H1 (cell line): Measurements from ENCODE around the gene IRF9. TPM values are rescaled to one million over a fixed set of nuclear protein-coding genes. Genes with fewer than 3 reads are reported as not detected.

ENCODE experiments used
- CTCF ChIA-PET: fragments of 300-600 bp; sonication (Branson Sonifier 250); formaldehyde crosslinking; loops from one replicate; lab custom pipeline; 2021; ENCODE audit not compliant: partially characterized antibody; lab: Charles Lee
- POLR2A ChIA-PET: fragments of 300-600 bp; sonication (Branson Sonifier 250); formaldehyde crosslinking; loops from one replicate; lab custom pipeline; 2021; ENCODE audit warnings: inconsistent platforms; ENCODE audit not compliant: partially characterized antibody; lab: Charles Lee
- DNase-seq, 2 experiments: peaks; one replicate each; pipeline versions ENCODE4 v3.0.0 to v3.0.0-alpha.2; 2010 to 2022; ENCODE audit warnings: low spot score in 2 of 2, low read depth in 1 of 2, mixed read lengths in 1 of 2
- FAIRE-seq: peaks from 2 replicates; lab custom pipeline; 2011; peaks lifted over from hg19 to GRCh38; lab: Jason Lieb, UNC
- H2AFZ ChIP-seq: 2 replicates; pipeline ENCODE4 v1.8.1; 2012; ENCODE audit warnings: low read length, inconsistent platforms
- H2AK5ac ChIP-seq: 2 replicates; pipeline ENCODE4 v1.6.1; 2013; ENCODE audit warnings: low read depth, low read length
- H2BK120ac ChIP-seq: replicated peaks from 2 replicates; pipeline ENCODE3; 2013; ENCODE audit warnings: low read depth, low read length, inconsistent platforms
- H2BK12ac ChIP-seq: 2 replicates; pipeline ENCODE4 v1.6.1; 2013; ENCODE audit warnings: low read depth, low read length
- H2BK15ac ChIP-seq: 2 replicates; pipeline ENCODE4 v1.6.1; 2013; ENCODE audit warnings: low read length
- H2BK20ac ChIP-seq: 2 replicates; pipeline ENCODE4 v1.6.1; 2013; ENCODE audit warnings: low read length
- H2BK5ac ChIP-seq: 2 replicates; pipeline ENCODE4 v1.6.1; 2013; ENCODE audit warnings: low read depth, low read length
- H3K14ac ChIP-seq: 2 replicates; pipeline ENCODE4 v1.6.1; 2013; ENCODE audit warnings: inconsistent platforms; ENCODE audit not compliant: insufficient read length
- H3K18ac ChIP-seq: 2 replicates; pipeline ENCODE4 v1.6.1; 2013; ENCODE audit warnings: low read length; ENCODE audit errors: extremely low read depth
- H3K23ac ChIP-seq: 2 replicates; pipeline ENCODE4 v1.6.1; 2013; ENCODE audit warnings: inconsistent platforms; ENCODE audit not compliant: insufficient read length
- H3K23me2 ChIP-seq: 2 replicates; pipeline ENCODE4 v1.6.1; 2013; ENCODE audit warnings: low read depth, low read length
- H3K27ac ChIP-seq: 2 replicates; pipeline ENCODE4 v1.6.1; 2011; ENCODE audit warnings: low read depth, low read length, inconsistent platforms
- H3K27me3 ChIP-seq, 4 experiments: replicated peaks in 1 of 4; 1 replicate in 1 of 4; 2 replicates in 3 of 4; pipeline versions ENCODE4 v1.6.1 to v1.8.1; 2011 to 2013; ENCODE audit warnings: low read length in 3 of 4, mild to moderate bottlenecking in 3 of 4, inconsistent platforms in 2 of 4, mixed read lengths in 2 of 4, moderate library complexity in 1 of 4; ENCODE audit not compliant: control insufficient read depth in 3 of 4, insufficient read depth in 3 of 4; ENCODE audit errors: extremely low read depth in 1 of 4
- H3K36me3 ChIP-seq, 4 experiments: 2 replicates each; pipeline versions ENCODE4 v1.6.1 to v1.8.1; 2011 to 2013; ENCODE audit warnings: mild to moderate bottlenecking in 4 of 4, low read length in 3 of 4, moderate library complexity in 2 of 4, control low read depth in 1 of 4, inconsistent platforms in 1 of 4; ENCODE audit not compliant: insufficient read depth in 4 of 4, control insufficient read depth in 2 of 4
- H3K4ac ChIP-seq: replicated peaks from 2 replicates; pipeline ENCODE3; 2013; ENCODE audit warnings: low read length, low read depth, mixed read lengths, inconsistent platforms; ENCODE audit not compliant: insufficient read length
- H3K4me1 ChIP-seq, 4 experiments: replicated peaks in 1 of 4; 1 replicate in 1 of 4; 2 replicates in 3 of 4; pipeline versions ENCODE4 v1.6.1 to v1.8.1; 2011 to 2013; ENCODE audit warnings: low read length in 3 of 4, inconsistent platforms in 2 of 4, mixed read lengths in 1 of 4; ENCODE audit not compliant: insufficient read depth in 4 of 4, control insufficient read depth in 3 of 4
- H3K4me2 ChIP-seq, 2 experiments: 2 replicates each; pipeline versions ENCODE4 v1.6.1 to v1.8.1; 2011 to 2013; ENCODE audit warnings: low read depth in 2 of 2, low read length in 2 of 2, control low read depth in 1 of 2, inconsistent platforms in 1 of 2, mild to moderate bottlenecking in 1 of 2; ENCODE audit not compliant: insufficient read depth in 1 of 2
- H3K4me3 ChIP-seq, 4 experiments: fragments of 200-600, 300-600 bp in 1 of 4; sonication (generic), shearing (Covaris generic), sonication (Bioruptor Twin) in 1 of 4; 2 replicates each; pipeline versions ENCODE4 v1.5.1 to v1.8.1; 2011 to 2016; ENCODE audit warnings: low read length in 4 of 4, low read depth in 3 of 4, control low read depth in 2 of 4, inconsistent platforms in 2 of 4, mild to moderate bottlenecking in 2 of 4, mixed read lengths in 1 of 4, moderate library complexity in 1 of 4; ENCODE audit not compliant: insufficient read depth in 2 of 4; ENCODE audit errors: extremely low read depth in 1 of 4
- H3K56ac ChIP-seq: replicated peaks from 2 replicates; pipeline ENCODE3; 2013; ENCODE audit warnings: low read depth, mild to moderate bottlenecking, mixed read lengths, low read length, inconsistent platforms; ENCODE audit not compliant: insufficient read length
- H3K79me1 ChIP-seq: 2 replicates; pipeline ENCODE4 v1.6.1; 2013; ENCODE audit warnings: low read depth, low read length, control low read depth
- H3K79me2 ChIP-seq, 2 experiments: 2 replicates each; pipeline versions ENCODE4 v1.6.1 to v1.8.1; 2012 to 2013; ENCODE audit warnings: low read length in 2 of 2, mild to moderate bottlenecking in 2 of 2, inconsistent platforms in 1 of 2; ENCODE audit not compliant: insufficient read depth in 2 of 2, control insufficient read depth in 1 of 2
- H3K9ac ChIP-seq, 4 experiments: replicated peaks in 1 of 4; 1 replicate in 1 of 4; 2 replicates in 3 of 4; pipeline versions ENCODE4 v1.6.1 to v1.8.1; 2011 to 2013; ENCODE audit warnings: low read depth in 3 of 4, low read length in 3 of 4, control low read depth in 2 of 4, mild to moderate bottlenecking in 2 of 4, moderate library complexity in 2 of 4, inconsistent platforms in 1 of 4; ENCODE audit errors: extremely low read depth in 1 of 4
- H3K9me3 ChIP-seq, 2 experiments: 2 replicates each; pipeline versions ENCODE4 v1.6.1 to v1.8.1; 2012 to 2013; ENCODE audit warnings: mild to moderate bottlenecking in 2 of 2, moderate library complexity in 2 of 2, control low read depth in 1 of 2, inconsistent platforms in 1 of 2, low read depth in 1 of 2, low read length in 1 of 2, mixed read lengths in 1 of 2; ENCODE audit not compliant: insufficient read depth in 2 of 2
- H4K20me1 ChIP-seq, 2 experiments: replicated peaks in 1 of 2; 2 replicates each; pipeline versions ENCODE3 to v1.8.1; 2011 to 2013; ENCODE audit warnings: inconsistent platforms in 2 of 2, low read length in 2 of 2, mild to moderate bottlenecking in 1 of 2; ENCODE audit not compliant: insufficient read depth in 2 of 2, control insufficient read depth in 1 of 2
- H4K5ac ChIP-seq: 2 replicates; pipeline ENCODE4 v1.6.1; 2013; ENCODE audit warnings: low read length, low read depth, mixed read lengths, inconsistent platforms; ENCODE audit not compliant: insufficient read length
- H4K8ac ChIP-seq: 2 replicates; pipeline ENCODE4 v1.8.0; 2013; ENCODE audit warnings: mild to moderate bottlenecking, moderate library complexity, low read length, inconsistent platforms; ENCODE audit not compliant: insufficient read depth; ENCODE audit errors: extremely low read depth
- H4K91ac ChIP-seq: replicated peaks from 2 replicates; pipeline ENCODE3; 2013; ENCODE audit warnings: low read length, mixed read lengths, inconsistent platforms; ENCODE audit not compliant: insufficient read length
- ASH2L ChIP-seq: fragments of 200-600, 300-600 bp; sonication (generic); IDR thresholded peaks from one replicate; pipeline ENCODE4 v1.7.1; 2017; ENCODE audit warnings: low read length
- ATF3 ChIP-seq: IDR thresholded peaks from 2 replicates; pipeline ENCODE4 v1.6.1; 2011; ENCODE audit warnings: low read depth, mild to moderate bottlenecking, low read length; ENCODE audit not compliant: insufficient read depth
- BACH1 ChIP-seq: IDR thresholded peaks from 2 replicates; pipeline ENCODE4 v1.6.1; 2012; ENCODE audit warnings: low read length, improper control_type of control experiment
- CHD2 ChIP-seq: IDR thresholded peaks from 2 replicates; pipeline ENCODE4 v1.6.1; 2012; ENCODE audit warnings: low read length, improper control_type of control experiment
- CREB1 ChIP-seq: IDR thresholded peaks from 2 replicates; pipeline ENCODE4 v1.6.1; 2012; ENCODE audit warnings: inconsistent platforms
- CTBP2 ChIP-seq: IDR thresholded peaks from 2 replicates; pipeline ENCODE4 v1.7.0; 2011; ENCODE audit warnings: borderline replicate concordance, mild to moderate bottlenecking, moderate library complexity, mixed read lengths, low read length; ENCODE audit not compliant: insufficient read depth, insufficient read length
- KDM5A ChIP-seq: fragments of 200-600 bp; IDR thresholded peaks from 2 replicates; pipeline ENCODE4 v1.7.1; 2012; ENCODE audit warnings: mild to moderate bottlenecking, low read length, inconsistent platforms, mixed read lengths
- POLR2AphosphoS5 ChIP-seq: IDR thresholded peaks from 2 replicates; pipeline ENCODE4 v1.6.1; 2011; ENCODE audit warnings: low read depth, low read length
- SIN3A ChIP-seq, 2 experiments: IDR thresholded peaks in 1 of 2; conservative IDR thresholded peaks in 1 of 2; 2 replicates each; pipeline ENCODE4 v1.6.1; 2011 to 2012; ENCODE audit warnings: low read length in 2 of 2, improper control_type of control experiment in 1 of 2, low read depth in 1 of 2, mild to moderate bottlenecking in 1 of 2
- TAF7 ChIP-seq: optimal IDR thresholded peaks from 2 replicates; pipeline ENCODE3; 2011; ENCODE audit warnings: low read depth, mild to moderate bottlenecking, inconsistent platforms, low read length, moderate library complexity, borderline replicate concordance
- WGBS, 2 experiments: shearing (Covaris generic) in 1 of 2; methylation state at CpG; one replicate each; pipeline versions ENCODE4 v1.1.6 to v1.1.7; 2013 to 2015; ENCODE audit warnings: low lambda C conversion rate in 2 of 2, mixed read lengths in 2 of 2, inconsistent platforms in 1 of 2, low coverage in 1 of 2, missing lambda C conversion rate in 1 of 2; ENCODE audit not compliant: insufficient replicate concordance in 2 of 2, insufficient coverage in 1 of 2, insufficient read length in 1 of 2; ENCODE audit errors: extremely low coverage in 1 of 2, missing lambda C conversion rate in 1 of 2; 5-methylcytosine and 5-hydroxymethylcytosine counted together
- polyA plus RNA-seq, 7 experiments: library from polyadenylated mRNA; depleted of rRNA in 3 of 7; stranded (reverse) in 5 of 7; unstranded in 2 of 7; fragments of >200 nt in 5 of 7; fragments of 200-250 nt in 2 of 7; gene quantifications; 1 replicate in 5 of 7; 2 replicates in 1 of 7; 4 replicates in 1 of 7; pipeline versions ENCODE4 v1.2.1 to v1.2.3, GENCODE V29; 2011 to 2013; ENCODE audit warnings: missing spikeins in 2 of 7, mixed read lengths in 2 of 7
- total RNA-seq: library from RNA; stranded (reverse); fragmentation: NEBNext Ultra II Directional; extraction: Animal tissue kit (Norgen Biotek cat#: 25700); gene quantifications from 2 replicates; pipeline ENCODE4 v1.2.1, GENCODE V29; 2021

IRF9 gene
- total and polyA plus RNA-seq, 2 of the 8 experiments (the other 6 are each of a cell fraction or from before 2014, with no cell fraction given) = 11.4 to 13.2 TPM

- no peak overlapping the region for H2BK5ac ChIP-seq
- peaks cover 0 to 16% of the 10 kb centered on the region in 2 experiments for H4K20me1 ChIP-seq
- peaks cover 0 to 7% (median 4%) of the 10 kb centered on the region in 4 experiments; a peak in 6 of 7 replicates for H3K4me1 ChIP-seq
- TF ChIP-seq KDM5A (no peak), SIN3A (conservative IDR thresholded peaks at IDR 0.05 in 1 of 2, IDR thresholded peaks at IDR 0.05 in 1 of 2; ENCODE audit: low read depth in 1 of 2, low read length in 2 of 2) (no peak), TAF7 (no peak), CTBP2 (no peak), CHD2 (no peak), ATF3 (no peak), ASH2L (no peak), BACH1 (no peak), CREB1 (no peak), POLR2AphosphoS5 (no peak)
- H2BK120ac ChIP-seq = no peak overlapping the region
- H3K79me1 ChIP-seq = peaks cover 14% of the 10 kb centered on the region
- ChIA-PET CTCF (interaction anchor here (0.7 to 4.1 kb wide), 6 partner anchors 26 to 145 kb away, joined by 3 to 16 read pairs (median 4); partner anchors contain the start of genes DCAF11, IRF9, NRL and RNF31), POLR2A (interaction anchor here (0.6 to 9.3 kb wide), 11 partner anchors 8 to 129 kb away, joined by 3 to 158 read pairs (median 4); partner anchors contain the start of genes CHMP4A, IRF9, PCK2 and PSME2)
- no peak overlapping the region for H4K91ac ChIP-seq
- H4K5ac ChIP-seq = no peak overlapping the region
- no peak overlapping the region for H3K27ac ChIP-seq
- H3K9ac ChIP-seq = no peak overlapping the region
- peaks cover 14 to 50% (median 40%) of the 10 kb centered on the region in 4 experiments; a peak in 7 of 8 replicates for H3K36me3 ChIP-seq
- no peak overlapping the region for H2BK15ac ChIP-seq
- no peak overlapping the region for H2BK12ac ChIP-seq
- no peaks in the 10 kb centered on the region for H3K27me3 ChIP-seq
- H3K56ac ChIP-seq = no peak overlapping the region
- FAIRE-seq = no peak
- no peak overlapping the region for H3K4ac ChIP-seq
- no peak for DNase-seq
- no peak overlapping the region for H3K4me3 ChIP-seq
- H3K14ac ChIP-seq = no peak overlapping the region
- peaks cover 5% of the 10 kb centered on the region for H3K23me2 ChIP-seq
- no peak overlapping the region for H3K18ac ChIP-seq
- 90% methylated on average over 10 of the region's 10 CpGs; no CpG with 5 or more reads in 1 of the 2 experiments for WGBS, 2 experiments
- no peak overlapping the region for H3K23ac ChIP-seq
- peak overlapping the region in 1 of 2 experiments; percentile 70; a peak in 1 of 4 replicates for H3K4me2 ChIP-seq
- peaks cover 0 to 13% of the 10 kb centered on the region in 2 experiments; a peak in 2 of 4 replicates for H3K79me2 ChIP-seq
- no peaks in the 10 kb centered on the region for H3K9me3 ChIP-seq
- H2AFZ ChIP-seq = no peak overlapping the region
- H2AK5ac ChIP-seq = no peak overlapping the region; the same call in 1 of the 2 replicates
- no peak overlapping the region for H2BK20ac ChIP-seq
- H4K8ac ChIP-seq = no peak overlapping the region; the same call in 1 of the 2 replicates
Observed at GRCh38 chr14:24186831-24187538, 25.9 kb downstream of the IRF9 start.
